HG02884 (cell line): Measurements from ENCODE around the gene VPS37D.
"Not testable (repeated sequence)": the region's sequence is repeated elsewhere in the genome, so short reads cannot be mapped to it uniquely, and the experiment has no call there.

ENCODE experiments used
- ATAC-seq: cut with Tn5 transposase; IDR thresholded peaks from one replicate; pipeline ENCODE4 v1.9.1; 2021; ENCODE audit warnings: mild to moderate bottlenecking, moderate library complexity; ENCODE audit not compliant: unreplicated experiment

The VPS37D gene, protein sequence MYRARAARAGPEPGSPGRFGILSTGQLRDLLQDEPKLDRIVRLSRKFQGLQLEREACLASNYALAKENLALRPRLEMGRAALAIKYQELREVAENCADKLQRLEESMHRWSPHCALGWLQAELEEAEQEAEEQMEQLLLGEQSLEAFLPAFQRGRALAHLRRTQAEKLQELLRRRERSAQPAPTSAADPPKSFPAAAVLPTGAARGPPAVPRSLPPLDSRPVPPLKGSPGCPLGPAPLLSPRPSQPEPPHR

GRCh38 chr7:73667344-73668102, at the start of gene VPS37D:
TSS of gene VPS37D (plus strand) at chr7:73667831. CDS start at chr7:73667959, 128 bp downstream.
- peak; percentile 93 for ATAC-seq

DNA sequence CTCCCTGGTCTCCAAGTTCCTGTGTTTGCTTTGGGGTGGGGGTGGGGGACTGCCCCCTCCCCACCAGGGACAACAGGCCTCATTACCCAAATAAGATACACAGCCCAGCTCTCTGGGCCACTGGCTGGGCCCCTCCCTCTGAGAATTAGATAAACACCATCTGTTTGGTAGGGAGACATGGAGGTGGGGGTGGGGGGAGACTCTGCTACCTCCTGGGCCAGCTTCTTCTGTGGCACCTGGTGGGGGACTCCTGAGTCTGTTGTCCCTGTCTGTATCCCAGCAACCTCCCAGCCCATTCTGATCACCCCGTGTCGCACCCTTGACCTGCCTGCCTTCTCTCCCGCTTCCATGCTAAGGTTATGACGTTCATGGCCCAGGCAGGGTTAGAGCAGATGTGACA, 49.1 kb upstream of the VPS37D start:
- no peak for ATAC-seq

GRCh38 chr7:73619394-73619793, 48.2 kb upstream of the VPS37D start:
- ATAC-seq: not testable (repeated sequence)

DNA sequence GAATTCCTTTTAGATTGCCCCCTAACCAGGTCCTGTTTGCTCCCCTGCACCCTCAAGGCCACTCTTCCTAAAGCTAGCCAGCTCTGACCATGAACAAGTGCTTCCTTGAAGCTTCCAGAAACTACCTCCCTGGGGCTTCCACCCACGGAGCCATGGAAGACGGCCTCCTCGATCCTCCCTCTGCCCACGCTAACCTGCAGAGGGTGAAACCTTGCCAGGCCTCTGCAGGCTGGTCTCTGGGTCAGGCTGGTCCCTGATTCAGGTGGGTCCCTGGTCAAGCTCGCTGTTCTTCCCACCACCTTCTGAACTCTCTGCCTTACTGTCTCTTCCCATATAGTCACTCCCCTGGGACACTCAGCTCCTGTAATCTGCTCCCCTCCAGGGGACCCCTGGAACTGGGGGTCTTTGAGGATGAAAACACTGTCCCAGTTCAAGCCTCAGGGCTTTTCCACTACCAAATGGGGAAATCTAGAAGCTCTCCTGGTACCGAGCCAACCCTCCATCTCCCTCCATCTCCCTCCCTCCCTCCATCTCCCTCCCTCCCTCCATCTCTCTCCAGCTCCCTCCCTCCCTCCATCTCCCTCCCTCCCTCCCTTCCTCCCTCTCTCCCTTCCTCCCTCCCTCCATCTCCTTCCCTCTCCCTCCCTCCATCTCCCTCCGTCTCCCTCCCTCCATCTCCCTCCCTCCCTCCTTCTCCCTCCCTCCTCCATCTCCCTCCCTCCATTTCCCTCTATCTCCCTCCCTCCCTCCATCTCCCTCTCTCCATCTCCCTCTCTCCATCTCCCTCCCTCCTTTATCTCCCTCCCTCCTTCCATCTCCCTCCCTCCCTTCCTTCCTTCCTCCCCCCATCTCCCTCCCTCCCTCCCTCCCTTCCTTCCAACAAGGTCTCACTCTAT, 46.2 kb upstream of the VPS37D start:
- ATAC-seq: no peak

DNA sequence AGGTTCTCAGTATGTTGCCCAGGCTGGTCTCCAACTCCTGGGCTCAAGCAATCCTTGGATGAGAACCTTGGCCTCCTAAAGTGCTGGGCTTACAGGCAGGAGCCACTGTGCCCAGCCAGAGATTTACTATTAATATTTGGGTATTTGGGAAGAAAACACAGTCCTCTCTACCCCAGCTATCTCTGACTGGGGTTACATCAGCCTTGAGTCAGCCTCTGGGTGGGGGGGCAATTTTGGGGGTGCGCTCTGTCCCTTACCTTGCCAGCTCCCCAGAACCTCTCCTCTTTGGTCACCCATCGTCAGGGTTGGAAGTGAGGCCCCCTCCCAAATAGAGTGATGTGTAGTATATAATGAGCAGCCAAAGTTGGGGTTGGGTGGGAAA, 45.1 kb upstream of the VPS37D start:
- ATAC-seq: no peak

- ATAC-seq: no peak
Observed at GRCh38 chr7:73622909-73623797, 44.5 kb upstream of the VPS37D start.

GRCh38 chr7:73623798-73624668, 43.6 kb upstream of the VPS37D start, which contains the start of gene MLXIPL:
TSS of gene MLXIPL (minus strand) at chr7:73624522. CDS start at chr7:73624492, 30 bp downstream.
- no peak for ATAC-seq

DNA sequence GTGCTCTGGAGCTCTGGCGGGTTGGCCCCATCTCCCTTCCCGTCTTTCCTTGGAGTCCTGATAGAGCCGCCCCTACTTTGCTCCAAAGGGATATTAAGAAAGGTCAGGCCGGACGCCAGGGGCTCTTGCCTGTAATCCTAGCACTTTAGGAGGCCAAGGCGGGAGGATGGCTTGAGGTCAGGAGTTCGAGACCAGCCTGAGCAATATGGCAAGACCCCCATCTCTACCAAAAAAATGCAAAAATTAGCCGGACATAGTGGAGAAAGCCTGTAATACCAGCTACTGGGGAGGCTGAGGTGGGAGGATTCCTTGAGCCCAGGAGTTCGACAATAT, 43.0 kb upstream of the VPS37D start:
- no peak for ATAC-seq

GRCh38 chr7:73625276-73625675, 42.4 kb upstream of the VPS37D start:
- ATAC-seq: no peak

DNA sequence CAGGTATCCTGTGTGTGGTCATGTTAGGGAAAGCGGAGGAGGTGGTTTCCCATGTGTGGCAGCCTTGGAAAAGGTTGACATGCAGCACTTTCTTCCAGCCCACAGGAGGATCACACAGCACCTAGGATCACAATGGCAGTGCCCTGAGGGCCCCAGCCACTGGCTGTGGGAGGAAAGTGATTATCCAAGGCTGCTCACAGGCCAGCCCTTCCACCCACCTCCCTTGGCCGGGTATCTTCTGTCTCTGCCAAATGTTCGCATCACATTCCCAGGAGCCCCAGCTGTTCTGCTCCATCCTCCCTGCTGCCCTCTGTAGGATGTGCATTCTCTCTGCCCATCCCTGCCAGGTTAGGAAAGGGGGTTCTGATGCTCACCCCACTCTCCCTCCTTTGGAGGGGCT, 40.8 kb upstream of the VPS37D start:
- ATAC-seq: no peak

- ATAC-seq: no peak
Observed at GRCh38 chr7:73628504-73628903, 39.1 kb upstream of the VPS37D start.

DNA sequence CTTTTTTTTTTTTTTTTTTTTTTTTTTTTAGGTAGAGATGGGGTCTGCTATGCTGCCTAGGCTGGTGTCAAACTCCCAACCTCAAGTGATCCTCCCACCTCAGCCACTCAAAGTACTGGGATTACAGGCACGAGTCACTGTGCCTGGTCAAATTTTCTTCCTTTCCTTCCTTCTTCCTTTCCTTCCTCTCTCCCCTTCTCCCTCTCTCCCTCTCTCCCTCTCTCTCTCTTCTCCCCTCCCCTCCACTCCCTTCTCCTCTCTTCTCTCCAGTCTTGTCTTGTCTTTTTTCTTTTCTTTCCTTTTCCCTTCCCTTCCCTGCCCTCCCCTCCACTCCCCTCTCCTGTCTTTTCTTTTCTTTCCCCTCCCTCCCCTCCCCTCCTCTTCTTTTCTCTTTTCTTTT, 36.1 kb upstream of the VPS37D start:
- ATAC-seq: no peak

DNA sequence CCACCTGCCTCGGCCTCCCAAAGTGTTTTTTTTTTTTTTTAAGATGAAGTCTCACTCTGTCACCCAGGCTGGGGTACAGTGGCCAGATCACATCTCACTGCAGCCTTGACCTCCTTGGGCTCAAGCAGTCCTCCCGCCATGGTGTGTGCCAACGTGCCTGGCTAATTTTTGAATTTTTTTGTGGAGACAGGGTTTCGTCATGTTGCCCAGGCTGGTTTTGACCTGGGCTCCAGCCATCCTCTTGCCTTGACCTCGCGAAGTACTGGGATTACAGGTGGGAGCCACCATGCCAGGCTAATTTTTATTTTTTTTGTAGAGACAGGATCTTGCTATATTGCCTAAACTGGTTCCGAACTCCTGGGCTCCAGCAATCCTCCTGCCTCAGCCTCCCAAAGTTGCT, 34.3 kb upstream of the VPS37D start:
- no peak for ATAC-seq

GRCh38 chr7:73633844-73634243, 33.8 kb upstream of the VPS37D start:
- ATAC-seq: no peak

DNA sequence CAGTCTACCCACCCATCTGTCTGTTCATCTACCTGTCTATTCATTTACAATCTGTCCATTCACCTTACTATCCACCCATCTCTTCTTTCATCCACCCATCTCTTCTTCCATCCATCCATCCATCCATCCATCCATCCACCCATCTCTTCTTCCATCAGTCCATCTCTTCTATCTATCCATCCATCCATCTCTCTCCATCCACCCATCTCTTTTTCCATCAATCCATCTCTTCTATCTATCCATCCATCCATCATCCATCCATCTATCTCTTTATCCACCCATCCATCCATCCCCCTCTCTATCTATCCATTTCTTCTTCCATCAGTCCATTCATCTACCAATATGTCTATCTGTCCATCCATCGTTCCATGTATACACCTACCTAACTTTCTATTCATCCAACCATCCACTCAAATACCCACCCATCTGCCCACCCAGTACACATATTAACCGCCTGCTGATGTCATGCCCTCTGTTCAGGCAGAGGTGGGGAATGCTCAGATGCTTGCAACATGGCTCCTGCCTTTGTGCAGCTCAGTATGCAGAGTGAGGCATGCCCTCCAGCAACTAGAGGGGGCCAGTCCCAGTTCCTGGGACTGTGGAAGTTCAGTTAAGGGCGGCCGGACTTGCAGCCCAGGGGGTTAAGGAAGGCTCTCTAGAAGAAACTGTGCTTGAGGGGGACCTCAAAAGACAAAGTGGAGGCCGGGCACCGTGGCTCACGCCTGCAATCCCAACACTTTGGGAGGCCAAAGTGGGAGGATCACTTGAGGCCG, 32.0 kb upstream of the VPS37D start:
- no peak for ATAC-seq

GRCh38 chr7:73638911-73639310, 28.7 kb upstream of the VPS37D start:
- no peak for ATAC-seq

DNA sequence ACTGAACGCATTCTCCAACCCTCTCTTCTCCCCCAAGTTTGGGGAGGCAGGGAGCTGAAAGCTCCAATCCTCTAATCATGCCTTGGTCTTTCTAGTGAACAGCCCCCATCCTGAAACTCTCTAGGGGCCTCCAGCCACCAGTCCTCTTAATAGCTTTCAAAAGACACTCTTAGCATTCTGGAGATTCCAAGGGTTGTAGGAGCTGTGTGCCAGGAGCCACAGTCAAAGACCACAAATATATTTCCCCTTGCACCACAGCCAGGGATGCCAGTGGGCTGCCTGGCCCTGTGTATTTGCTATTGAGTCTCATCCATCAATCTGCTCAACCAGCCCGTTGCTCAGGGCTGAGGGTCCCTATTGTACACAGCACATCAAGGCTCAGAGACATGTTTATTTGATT, 24.8 kb upstream of the VPS37D start:
- ATAC-seq: no peak

DNA sequence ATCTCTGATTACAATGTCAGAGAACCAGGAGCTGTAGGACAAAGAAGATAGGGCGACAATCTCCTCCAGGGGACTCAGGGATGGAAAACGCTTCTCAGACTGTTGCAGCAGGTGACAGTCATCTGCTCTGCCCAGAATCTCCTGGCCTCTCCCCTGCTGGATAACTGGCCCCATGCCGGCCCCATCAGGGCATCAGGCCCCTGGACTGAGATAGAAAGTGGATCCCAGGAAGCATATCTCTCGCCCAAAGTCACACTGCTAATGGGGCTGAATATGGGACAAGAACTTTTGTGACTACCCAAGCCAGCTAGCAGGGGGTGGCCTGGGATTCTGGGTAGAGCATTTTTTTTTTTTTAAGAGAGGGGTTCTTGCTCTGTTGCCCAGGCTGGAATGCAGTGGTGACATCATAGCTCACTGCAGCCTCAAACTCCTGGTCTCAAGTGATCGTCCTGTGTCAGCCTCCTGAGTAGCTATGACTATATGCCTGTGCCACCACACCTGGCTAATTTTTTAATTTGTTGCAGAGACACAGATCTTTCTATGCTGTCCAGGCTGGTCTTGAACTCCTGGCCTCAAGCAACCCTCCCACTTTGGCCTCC, 22.8 kb upstream of the VPS37D start:
- no peak for ATAC-seq
